ENCODE results near the gene DLK2.
"Not testable (repeated sequence)": the region's sequence is repeated elsewhere in the genome, so short reads cannot be mapped to it uniquely, and the experiment has no call there.

DLK2 gene

DNA sequence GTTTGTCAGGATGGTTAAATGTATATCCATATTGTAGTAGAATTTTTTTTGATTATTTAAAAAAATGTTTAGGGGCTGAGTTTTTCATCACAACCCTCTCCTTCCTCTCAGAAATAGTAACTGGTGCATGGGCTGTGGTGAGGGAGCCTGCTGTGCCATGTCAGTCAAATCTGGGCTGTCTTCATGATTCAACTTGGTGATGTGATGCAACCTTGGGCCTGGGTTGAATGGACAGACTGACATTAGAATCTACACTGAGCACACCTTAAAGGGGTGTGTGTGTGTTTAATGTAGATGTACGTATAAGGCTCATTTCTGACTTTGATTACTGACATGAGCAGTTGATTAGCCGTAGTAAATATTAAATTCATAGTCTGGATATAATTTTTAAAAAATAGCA is 25.7 kb upstream of the DLK2 start:
- DNase-seq = no peak

DNA sequence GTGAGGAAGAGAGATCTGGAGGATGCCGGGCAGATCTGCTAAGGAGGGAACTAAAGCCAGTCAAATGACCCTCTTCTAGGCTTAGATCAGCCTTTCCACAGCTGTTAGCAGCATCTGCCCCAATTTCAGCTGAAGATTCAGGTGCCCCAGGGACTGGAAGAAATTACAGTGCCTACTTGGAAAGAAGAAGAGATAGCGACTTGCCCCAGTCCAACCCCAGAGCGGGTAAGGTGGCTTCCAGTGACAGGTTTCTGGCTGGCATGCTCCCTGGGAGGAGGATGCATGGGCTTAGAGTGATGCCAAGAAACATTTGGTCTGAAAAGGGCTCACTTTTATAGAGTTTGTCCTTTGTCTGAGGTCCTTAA is 22.6 kb upstream of the DLK2 start:
- DNase-seq = no peak

DNA sequence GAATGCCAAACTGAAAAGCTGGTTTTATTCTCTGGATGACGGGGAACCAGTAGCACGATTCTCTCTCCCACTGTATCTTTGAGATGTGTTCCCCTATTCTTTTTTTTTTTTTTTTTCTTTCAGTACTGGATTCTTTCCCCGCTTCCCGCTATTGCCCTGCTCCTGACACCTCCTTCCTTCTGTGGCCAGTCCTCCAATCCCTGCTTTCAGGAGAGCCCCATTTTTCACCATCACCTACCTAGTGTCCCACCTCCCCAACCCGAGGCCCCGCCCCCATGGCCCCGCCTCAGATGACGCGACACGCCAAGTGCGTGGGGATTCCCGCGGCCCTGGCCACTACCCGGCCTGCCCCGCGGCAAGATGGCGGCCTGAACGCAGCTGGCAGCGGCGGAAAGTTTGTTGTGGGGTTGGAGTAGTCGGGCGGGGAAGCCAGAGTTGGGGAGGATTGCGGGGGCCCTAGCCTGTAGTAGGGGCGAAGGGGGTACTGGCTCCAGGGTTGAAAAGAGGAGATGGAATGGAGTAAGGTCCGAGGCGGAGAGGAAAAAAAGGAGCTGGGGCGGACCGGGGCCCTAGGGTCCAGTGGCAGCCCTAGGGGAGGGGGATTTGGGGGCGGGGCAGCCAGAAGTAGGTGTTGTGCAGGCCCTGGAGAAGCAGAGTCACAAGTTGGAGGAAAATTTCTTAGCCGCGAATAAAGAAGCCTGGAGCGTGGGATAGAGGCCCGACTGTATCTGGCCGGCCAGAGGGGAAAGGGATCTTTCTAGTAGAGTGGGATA is 22.1 kb upstream of the DLK2 start, which contains the start of gene TJAP1:
TSS of gene TJAP1 (plus strand) at position 336 of the 773 bp plus-strand sequence. CDS start 21,432 bp downstream, outside the sequence.
- peak; percentile 90 for DNase-seq

- DNase-seq = no peak
Measured at GRCh38 chr6:43476746-43477145, 21.4 kb upstream of the DLK2 start.

- no peak for DNase-seq
Measured at GRCh38 chr6:43475516-43475915, 20.2 kb upstream of the DLK2 start.

- DNase-seq = no peak
Measured at GRCh38 chr6:43472515-43472914, 17.2 kb upstream of the DLK2 start.

GRCh38 chr6:43471399-43471798 is 16.1 kb upstream of the DLK2 start:
- no peak for DNase-seq

GRCh38 chr6:43469947-43470346 is 14.6 kb upstream of the DLK2 start:
- no peak for DNase-seq

DNA sequence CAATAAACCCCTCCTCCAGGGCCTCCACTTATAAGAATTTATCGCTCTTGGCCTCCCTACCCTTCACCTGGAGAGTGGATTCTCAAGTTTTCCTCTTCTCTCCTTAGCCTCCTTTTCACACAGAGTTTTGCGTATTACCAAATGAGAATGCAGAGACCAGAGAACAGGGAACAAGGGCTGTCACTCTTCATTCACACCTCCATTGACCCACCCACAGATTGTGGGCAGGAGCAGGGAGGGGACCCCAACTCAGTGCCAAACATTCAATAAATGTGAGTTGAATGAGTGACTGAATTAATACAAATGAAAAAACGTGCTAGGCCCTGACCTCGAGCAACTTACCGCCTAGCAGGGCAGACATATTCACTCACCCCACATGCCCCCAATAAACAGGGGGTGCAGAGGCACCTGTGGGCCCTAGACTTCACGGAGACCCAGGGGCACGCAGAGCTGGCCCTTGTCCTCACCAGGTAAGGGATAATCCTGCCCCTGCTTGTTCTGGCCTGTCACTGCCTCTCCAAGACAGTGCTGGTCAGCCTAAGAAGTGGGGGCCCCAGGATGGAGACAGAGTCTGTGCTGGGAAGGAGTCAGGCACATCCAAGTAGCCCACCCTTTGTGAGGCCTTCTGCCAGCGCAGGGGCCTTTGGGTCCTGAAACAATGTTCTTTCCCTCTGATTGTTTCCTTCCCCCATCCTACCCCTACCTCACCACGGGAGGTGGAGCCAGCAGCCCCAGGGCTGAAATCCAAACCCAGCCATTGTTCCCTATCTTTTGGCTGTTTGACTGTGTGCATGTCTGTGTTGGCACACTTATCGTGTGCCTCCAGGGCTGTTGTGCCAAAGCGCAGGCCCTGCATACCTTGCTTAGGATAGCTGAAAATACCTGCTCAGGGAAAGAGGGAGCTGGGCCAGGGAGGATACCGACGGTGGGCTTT is 13.7 kb upstream of the DLK2 start:
- no peak for DNase-seq

GRCh38 chr6:43468240-43468639 is 12.9 kb upstream of the DLK2 start:
- DNase-seq = no peak

DNA sequence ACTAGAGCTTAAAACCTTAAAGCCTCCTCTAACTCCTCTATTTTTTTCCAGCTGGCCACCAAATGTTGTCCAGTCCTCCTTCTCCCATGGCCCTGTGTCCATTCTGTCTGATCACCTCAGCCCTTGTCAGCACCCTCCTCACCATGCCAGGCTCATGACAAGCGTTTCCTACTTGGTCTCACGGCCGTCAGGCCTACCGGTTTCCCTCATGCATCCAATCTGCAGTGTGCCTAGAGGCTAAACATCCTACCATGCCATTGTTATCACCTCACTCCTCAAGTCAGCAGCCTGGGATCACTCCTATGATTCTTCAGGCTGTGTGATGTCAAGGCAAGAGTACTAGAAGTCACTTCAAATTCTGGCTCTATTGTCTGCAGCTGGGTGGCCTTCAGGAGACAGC is 12.4 kb upstream of the DLK2 start:
- DNase-seq = no peak

GRCh38 chr6:43467265-43467664 is 11.9 kb upstream of the DLK2 start:
- DNase-seq = not testable (repeated sequence)

DNA sequence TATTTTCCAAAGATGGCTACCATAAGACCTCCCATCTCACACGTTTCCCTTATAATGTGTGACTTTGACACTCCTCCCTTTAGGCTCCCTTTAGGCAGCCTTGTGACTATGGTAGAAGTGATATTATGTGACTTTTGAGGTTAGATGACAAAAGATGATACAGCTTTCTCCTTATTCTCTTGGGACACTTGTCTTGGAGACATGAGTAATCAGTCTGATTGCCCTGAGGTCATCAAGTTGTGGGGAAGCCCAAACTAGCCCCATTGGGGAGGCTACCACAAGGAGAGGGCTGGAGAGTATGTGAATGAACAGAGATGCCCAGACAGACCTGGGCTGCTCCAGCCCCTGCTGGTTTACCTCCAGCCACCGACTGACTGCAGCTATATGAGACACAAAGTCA is 10.6 kb upstream of the DLK2 start:
- no peak for DNase-seq

DNA sequence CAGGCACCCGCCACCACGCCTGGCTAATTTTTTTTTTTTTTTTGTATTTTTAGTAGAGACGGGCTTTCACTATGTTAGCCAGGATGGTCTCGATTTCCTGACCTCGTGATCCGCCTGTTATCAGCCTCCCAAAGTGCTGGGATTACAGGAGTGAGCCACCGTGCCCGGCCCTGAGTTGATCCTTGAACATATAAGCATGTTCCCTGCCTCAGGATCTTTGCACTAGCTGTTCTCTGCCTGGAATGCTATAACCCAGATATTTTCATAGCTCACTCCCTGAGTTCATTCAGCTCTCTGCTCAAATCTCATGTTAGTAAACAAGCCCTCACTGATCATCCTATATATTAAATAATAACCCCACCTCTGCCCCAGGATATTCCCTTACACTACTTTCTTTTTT is 9.0 kb upstream of the DLK2 start:
- DNase-seq = no peak

DNA sequence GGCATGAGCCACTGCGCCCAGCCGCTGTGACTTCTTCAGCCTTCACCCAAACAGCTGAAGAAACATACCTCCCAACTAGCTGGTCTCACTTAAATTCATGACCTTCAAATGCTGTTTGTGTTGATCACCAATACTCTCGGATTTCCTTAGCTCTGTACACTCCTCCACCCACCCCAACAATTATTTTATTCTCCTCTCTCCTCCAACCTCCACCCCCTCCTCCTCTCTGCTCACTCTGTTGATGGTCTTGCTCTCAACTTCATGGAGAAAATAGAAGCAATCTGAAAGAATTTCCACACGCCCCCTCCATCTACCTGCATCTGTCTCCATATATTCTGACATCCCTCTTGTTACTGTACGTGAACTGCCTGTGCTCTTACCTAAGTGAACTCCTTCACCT is 6.6 kb upstream of the DLK2 start:
- DNase-seq = no peak

- no peak for DNase-seq
Measured at GRCh38 chr6:43460032-43460431, 4.7 kb upstream of the DLK2 start.

GRCh38 chr6:43459535-43459934 is 4.2 kb upstream of the DLK2 start:
- DNase-seq = no peak

DNA sequence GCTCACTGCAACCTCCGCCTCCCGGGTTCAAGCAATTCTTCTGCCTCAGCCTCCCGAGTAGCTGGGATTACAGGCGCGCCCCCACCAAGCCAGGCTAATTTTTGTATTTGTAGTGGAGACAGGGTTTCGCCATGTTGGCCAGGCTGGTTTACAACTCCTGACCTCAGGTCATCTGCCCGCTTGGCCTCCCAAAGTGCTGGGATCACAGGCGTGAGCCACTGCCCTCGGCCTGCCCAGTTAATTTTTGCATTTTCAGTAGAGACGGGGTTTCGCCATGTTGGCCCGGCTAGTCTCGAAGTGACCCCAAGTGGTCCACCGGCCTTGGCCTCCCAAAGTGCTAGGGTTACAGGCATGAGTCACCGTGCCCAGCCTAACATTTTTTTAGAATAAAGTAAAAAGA is 2.8 kb upstream of the DLK2 start:
- not testable (repeated sequence) for DNase-seq

- DNase-seq = no peak
Measured at GRCh38 chr6:43457643-43458042, 2.3 kb upstream of the DLK2 start.

GRCh38 chr6:43454696-43455530 is 435 bp downstream of the DLK2 start:
- no peak for DNase-seq

DNA sequence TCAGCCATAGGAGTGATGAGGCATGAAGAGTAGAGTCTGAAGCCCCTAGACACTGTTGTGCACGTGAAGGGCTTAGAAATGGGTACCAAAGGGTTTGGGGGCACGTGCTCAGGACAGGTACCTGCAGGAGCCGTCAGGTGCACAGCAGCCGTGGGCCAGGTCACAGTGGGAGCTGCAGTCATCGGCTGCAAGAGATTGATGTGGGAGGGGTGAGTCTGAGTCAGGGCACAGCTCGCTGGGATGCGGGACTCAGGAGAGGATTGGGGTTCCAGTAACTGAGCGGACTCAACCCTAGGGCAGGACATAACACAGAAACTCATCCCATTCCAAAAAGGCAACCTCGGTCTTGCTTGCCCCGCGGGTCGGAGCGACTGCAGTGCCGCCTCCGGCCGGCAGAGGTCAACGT is 1.1 kb downstream of the DLK2 start:
- peak; percentile 60 for DNase-seq

DNA sequence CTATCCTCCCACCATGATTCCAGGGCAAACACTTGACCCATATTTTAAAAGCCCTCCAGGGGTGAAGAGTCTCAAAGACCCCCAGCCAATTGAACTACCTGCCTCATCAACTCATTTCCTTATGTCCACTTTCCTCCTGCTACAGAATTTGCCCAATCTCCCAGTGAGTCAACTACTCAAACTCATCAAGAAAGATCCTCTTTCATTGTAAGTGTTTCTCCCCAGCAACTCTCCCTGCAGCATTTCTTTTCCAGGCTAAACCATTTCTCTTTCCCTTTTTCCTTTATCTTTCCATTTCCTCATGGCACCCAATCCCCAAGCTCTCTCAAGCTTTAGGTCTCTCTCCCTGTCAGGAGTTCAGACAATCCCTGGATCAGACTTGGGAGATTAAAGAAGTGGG is 1.5 kb downstream of the DLK2 start:
- DNase-seq = no peak

- DNase-seq = no peak
Measured at GRCh38 chr6:43452896-43453295, 2.5 kb downstream of the DLK2 start.

All from CD4-positive, alpha-beta T cell treated with Interleukin-4 for 4 hours (primary cell).